Endodermal cell (in vitro differentiated cells): Measurements from ENCODE around the gene CTSL. TPM values are rescaled to one million over a fixed set of nuclear protein-coding genes. Genes with fewer than 3 reads are reported as not detected.
"Not testable (repeated sequence)": the region's sequence is repeated elsewhere in the genome, so short reads cannot be mapped to it uniquely, and the experiment has no call there.

ENCODE experiments used
- DNase-seq: peaks from one replicate; pipeline ENCODE4 v3.0.0-alpha.2; 2017
- H3K27ac ChIP-seq: 2 replicates; pipeline ENCODE4 v1.5.1; 2013; ENCODE audit warnings: mild to moderate bottlenecking, low read depth, low read length, moderate library complexity
- H3K27me3 ChIP-seq: 2 replicates; pipeline ENCODE4 v1.6.1; 2013; ENCODE audit warnings: mild to moderate bottlenecking, low read length, moderate library complexity; ENCODE audit not compliant: insufficient read depth, control insufficient read depth, poor library complexity, severe bottlenecking
- H3K36me3 ChIP-seq: 2 replicates; pipeline ENCODE4 v1.7.0; 2013; ENCODE audit warnings: mild to moderate bottlenecking, low read length, moderate library complexity; ENCODE audit not compliant: control insufficient read depth, insufficient read depth
- H3K4me1 ChIP-seq: one replicate; pipeline ENCODE4 v1.7.0; 2013; ENCODE audit warnings: low read length; ENCODE audit not compliant: control insufficient read depth, insufficient read depth
- H3K4me3 ChIP-seq: 2 replicates; pipeline ENCODE4 v1.5.1; 2013; ENCODE audit warnings: mild to moderate bottlenecking, low read length, moderate library complexity
- H3K9ac ChIP-seq: 2 replicates; pipeline ENCODE4 v1.6.1; 2013; ENCODE audit warnings: mild to moderate bottlenecking, low read length, moderate library complexity; ENCODE audit not compliant: poor library complexity, severe bottlenecking; ENCODE audit errors: extremely low read depth
- H3K9me3 ChIP-seq: 2 replicates; pipeline ENCODE4 v1.6.1; 2013; ENCODE audit warnings: mild to moderate bottlenecking, low read length, moderate library complexity; ENCODE audit not compliant: control insufficient read depth
- H3K27ac Mint-ChIP-seq: 2 replicates; pipeline ENCODE4 v1.8.0; 2020; ENCODE audit warnings: mixed read lengths
- H3K27me3 Mint-ChIP-seq: 2 replicates; pipeline ENCODE4 v1.8.0; 2021; ENCODE audit warnings: mild to moderate bottlenecking, mixed read lengths; ENCODE audit not compliant: insufficient read depth
- H3K36me3 Mint-ChIP-seq: 2 replicates; pipeline ENCODE4 v1.8.0; 2020; ENCODE audit warnings: low read depth, mixed read lengths
- H3K4me1 Mint-ChIP-seq: 2 replicates; pipeline ENCODE4 v1.8.0; 2020; ENCODE audit warnings: mixed read lengths
- H3K4me3 Mint-ChIP-seq: 2 replicates; pipeline ENCODE4 v1.8.0; 2020; ENCODE audit warnings: mild to moderate bottlenecking, moderate library complexity, mixed read lengths
- H3K9me3 Mint-ChIP-seq: 2 replicates; pipeline ENCODE4 v1.8.0; 2020; ENCODE audit warnings: mild to moderate bottlenecking, mixed read lengths
- CTCF ChIP-seq: fragments of 200-600 bp; sonication (generic); conservative IDR thresholded peaks from 2 replicates; pipeline ENCODE4 v1.5.0; 2021; ENCODE audit warnings: antibody characterized with exemption, mild to moderate bottlenecking
- WGBS, 2 experiments: methylation state at CpG; one replicate each; pipeline versions ENCODE4 v1.1.5 to v1.1.7; 2013; ENCODE audit warnings: missing lambda C conversion rate in 2 of 2, mixed read lengths in 1 of 2; ENCODE audit not compliant: insufficient coverage in 1 of 2, insufficient read length in 1 of 2; 5-methylcytosine and 5-hydroxymethylcytosine counted together
- total RNA-seq, 2 donors: library from RNA; stranded (reverse); fragmentation: NEBNext Ultra II Directional in 1 of 2; extraction: Animal tissue kit (Norgen Biotek cat#: 25700) in 1 of 2; gene quantifications; 2 replicates in 1 of 2; 3 replicates in 1 of 2; pipeline ENCODE4 v1.2.1, GENCODE V29; 2021

The CTSL gene
- total RNA-seq, 2 donors from 2014 or later, result 81.2 to 131 TPM

DNA sequence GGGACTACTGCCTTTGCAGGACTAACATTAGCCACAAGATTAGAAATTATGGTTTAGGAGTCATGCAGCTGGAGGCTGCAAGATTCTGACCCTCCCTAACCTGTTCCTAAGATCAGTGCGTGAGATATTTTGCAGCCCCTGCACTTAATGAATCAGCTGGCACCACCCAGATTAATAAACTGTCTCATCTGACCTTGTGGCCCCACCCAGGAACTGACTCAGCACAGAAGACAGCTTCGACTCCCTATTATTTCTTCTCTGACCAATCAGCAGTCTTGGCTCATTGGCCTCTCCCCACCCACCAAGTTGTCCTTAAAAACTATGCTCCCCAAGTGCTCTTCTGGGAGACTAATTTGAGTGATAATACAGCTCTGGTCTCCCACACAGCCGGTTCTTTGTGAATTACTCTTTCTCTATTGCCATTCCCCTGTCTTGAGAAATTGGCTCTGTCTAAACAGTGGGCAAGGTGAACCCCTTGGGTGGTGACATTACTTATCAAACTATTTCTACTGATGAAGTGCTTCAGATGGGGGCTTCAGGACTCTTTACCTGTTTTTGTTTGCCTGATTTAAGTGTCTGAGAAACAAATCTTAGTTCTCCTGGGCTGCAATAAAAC, 17.0 kb downstream of the CTSL start:
- no peaks in the 10 kb centered on the region for H3K4me1 ChIP-seq
- no peak for DNase-seq
- H3K9ac ChIP-seq, result no peak overlapping the region
- H3K27ac ChIP-seq, result no peak overlapping the region
- Mint-ChIP-seq H3K27me3 (no peaks in the 10 kb centered on the region), H3K27ac (no peak overlapping the region), H3K9me3 (peaks cover 30% of the 10 kb centered on the region), H3K4me3 (no peak overlapping the region), H3K36me3 (no peaks in the 10 kb centered on the region), H3K4me1 (no peaks in the 10 kb centered on the region)
- no peaks in the 10 kb centered on the region for H3K36me3 ChIP-seq
- 83 to 91% methylated on average over 1 to 3 of the region's 3 CpGs for WGBS, 2 experiments
- H3K4me3 ChIP-seq, result no peak overlapping the region
- no peak for TF ChIP-seq CTCF
- no peaks in the 10 kb centered on the region for H3K27me3 ChIP-seq
- H3K9me3 ChIP-seq, result peaks cover 15% of the 10 kb centered on the region

GRCh38 chr9:87744247-87744646, 18.3 kb downstream of the CTSL start:
- not testable (repeated sequence) for H3K36me3 Mint-ChIP-seq, H3K9ac ChIP-seq, H3K4me1 Mint-ChIP-seq, H3K4me1 ChIP-seq, H3K4me3 Mint-ChIP-seq, H3K27ac ChIP-seq, H3K27me3 ChIP-seq, DNase-seq, H3K4me3 ChIP-seq, H3K27me3 Mint-ChIP-seq, H3K27ac Mint-ChIP-seq, H3K36me3 ChIP-seq
- peaks cover 23% of the 10 kb centered on the region for H3K9me3 Mint-ChIP-seq
- H3K9me3 ChIP-seq, result peaks cover 12% of the 10 kb centered on the region
- WGBS, 2 experiments, result 94% methylated on average over 3 of the region's 7 CpGs; no CpG with 5 or more reads in 1 of the 2 experiments

DNA sequence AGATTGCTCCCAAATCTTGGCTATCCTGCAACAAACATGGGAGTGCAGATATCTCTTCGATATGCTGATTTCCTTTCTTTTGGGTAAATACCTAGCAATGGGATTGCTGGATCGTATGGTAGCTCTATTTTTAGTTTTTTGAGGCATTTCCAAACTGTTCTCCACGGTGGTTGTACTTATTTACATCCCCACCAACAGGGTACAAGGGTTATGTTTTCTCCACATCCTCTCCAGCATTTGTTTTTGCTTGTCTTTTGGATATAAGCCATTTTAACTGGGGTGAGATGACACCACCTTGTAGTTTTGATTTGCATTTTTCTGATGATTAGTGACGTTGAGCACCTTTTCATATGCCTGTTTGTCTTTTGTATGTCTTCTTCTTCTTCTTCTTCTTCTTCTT, 20.3 kb downstream of the CTSL start:
- 89% methylated on average over 1 to 4 of the region's 4 CpGs for WGBS, 2 experiments

More for the DNA sequence above, 20.3 kb downstream of the CTSL start:
- H3K36me3 Mint-ChIP-seq, result no peaks in the 10 kb centered on the region
- no peaks in the 10 kb centered on the region for H3K36me3 ChIP-seq
- no peak for TF ChIP-seq CTCF
- peaks cover 8% of the 10 kb centered on the region for H3K9me3 ChIP-seq
- DNase-seq, result no peak
- no peaks in the 10 kb centered on the region for H3K27me3 Mint-ChIP-seq
- H3K4me3 ChIP-seq, result no peak overlapping the region
- H3K9me3 Mint-ChIP-seq, result peaks cover 18% of the 10 kb centered on the region
- H3K4me1 ChIP-seq, result no peaks in the 10 kb centered on the region
- no peak overlapping the region for H3K9ac ChIP-seq
- no peak overlapping the region for H3K27ac ChIP-seq
- H3K4me3 Mint-ChIP-seq, result no peak overlapping the region
- H3K4me1 Mint-ChIP-seq, result no peaks in the 10 kb centered on the region
- H3K27me3 ChIP-seq, result no peaks in the 10 kb centered on the region
- no peak overlapping the region for H3K27ac Mint-ChIP-seq
